Endodermal cell (in vitro differentiated cells): ENCODE results near the gene ITGA2B. TPM values are rescaled to one million over a fixed set of nuclear protein-coding genes. Genes with fewer than 3 reads are reported as not detected.

ENCODE experiments used
- DNase-seq: peaks from one replicate; pipeline ENCODE4 v3.0.0-alpha.2; 2017
- H3K27ac ChIP-seq: 2 replicates; pipeline ENCODE4 v1.5.1; 2013; ENCODE audit warnings: mild to moderate bottlenecking, low read depth, low read length, moderate library complexity
- H3K27me3 ChIP-seq: 2 replicates; pipeline ENCODE4 v1.6.1; 2013; ENCODE audit warnings: mild to moderate bottlenecking, low read length, moderate library complexity; ENCODE audit not compliant: insufficient read depth, control insufficient read depth, poor library complexity, severe bottlenecking
- H3K36me3 ChIP-seq: 2 replicates; pipeline ENCODE4 v1.7.0; 2013; ENCODE audit warnings: mild to moderate bottlenecking, low read length, moderate library complexity; ENCODE audit not compliant: control insufficient read depth, insufficient read depth
- H3K4me1 ChIP-seq: one replicate; pipeline ENCODE4 v1.7.0; 2013; ENCODE audit warnings: low read length; ENCODE audit not compliant: control insufficient read depth, insufficient read depth
- H3K4me3 ChIP-seq: 2 replicates; pipeline ENCODE4 v1.5.1; 2013; ENCODE audit warnings: mild to moderate bottlenecking, low read length, moderate library complexity
- H3K9ac ChIP-seq: 2 replicates; pipeline ENCODE4 v1.6.1; 2013; ENCODE audit warnings: mild to moderate bottlenecking, low read length, moderate library complexity; ENCODE audit not compliant: poor library complexity, severe bottlenecking; ENCODE audit errors: extremely low read depth
- H3K9me3 ChIP-seq: 2 replicates; pipeline ENCODE4 v1.6.1; 2013; ENCODE audit warnings: mild to moderate bottlenecking, low read length, moderate library complexity; ENCODE audit not compliant: control insufficient read depth
- H3K27ac Mint-ChIP-seq: 2 replicates; pipeline ENCODE4 v1.8.0; 2020; ENCODE audit warnings: mixed read lengths
- H3K27me3 Mint-ChIP-seq: 2 replicates; pipeline ENCODE4 v1.8.0; 2021; ENCODE audit warnings: mild to moderate bottlenecking, mixed read lengths; ENCODE audit not compliant: insufficient read depth
- H3K36me3 Mint-ChIP-seq: 2 replicates; pipeline ENCODE4 v1.8.0; 2020; ENCODE audit warnings: low read depth, mixed read lengths
- H3K4me1 Mint-ChIP-seq: 2 replicates; pipeline ENCODE4 v1.8.0; 2020; ENCODE audit warnings: mixed read lengths
- H3K4me3 Mint-ChIP-seq: 2 replicates; pipeline ENCODE4 v1.8.0; 2020; ENCODE audit warnings: mild to moderate bottlenecking, moderate library complexity, mixed read lengths
- H3K9me3 Mint-ChIP-seq: 2 replicates; pipeline ENCODE4 v1.8.0; 2020; ENCODE audit warnings: mild to moderate bottlenecking, mixed read lengths
- WGBS, 2 experiments: methylation state at CpG; one replicate each; pipeline versions ENCODE4 v1.1.5 to v1.1.7; 2013; ENCODE audit warnings: missing lambda C conversion rate in 2 of 2, mixed read lengths in 1 of 2; ENCODE audit not compliant: insufficient coverage in 1 of 2, insufficient read length in 1 of 2; 5-methylcytosine and 5-hydroxymethylcytosine counted together
- total RNA-seq, 2 donors: library from RNA; stranded (reverse); fragmentation: NEBNext Ultra II Directional in 1 of 2; extraction: Animal tissue kit (Norgen Biotek cat#: 25700) in 1 of 2; gene quantifications; 2 replicates in 1 of 2; 3 replicates in 1 of 2; pipeline ENCODE4 v1.2.1, GENCODE V29; 2021
- TF ChIP-seq, protein P1 (sequence below): fragments of 200-600 bp; sonication (generic); conservative IDR thresholded peaks from 2 replicates; pipeline ENCODE4 v1.5.0; 2021; ENCODE audit warnings: antibody characterized with exemption, mild to moderate bottlenecking

Gene ITGA2B
- total RNA-seq, 2 donors from 2014 or later = 5.2 to 8.5 TPM

DNA sequence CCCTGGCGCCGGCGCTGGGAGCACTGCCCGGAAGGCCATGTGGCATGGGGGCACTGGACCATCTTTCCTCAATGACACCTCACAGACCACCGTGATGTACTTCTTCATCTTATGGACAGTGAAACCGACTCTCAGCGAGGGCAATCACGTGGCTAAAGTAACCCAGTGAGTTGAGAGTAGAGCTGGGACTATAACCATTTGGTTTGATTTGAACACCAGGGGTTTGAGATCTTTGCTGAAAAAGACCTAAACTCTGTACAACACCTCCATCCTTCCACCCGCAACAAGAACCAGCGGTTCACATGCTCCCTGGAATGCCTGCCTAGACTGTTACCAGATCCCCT is 3.3 kb downstream of the ITGA2B start:
- TF ChIP-seq, protein P1, sequence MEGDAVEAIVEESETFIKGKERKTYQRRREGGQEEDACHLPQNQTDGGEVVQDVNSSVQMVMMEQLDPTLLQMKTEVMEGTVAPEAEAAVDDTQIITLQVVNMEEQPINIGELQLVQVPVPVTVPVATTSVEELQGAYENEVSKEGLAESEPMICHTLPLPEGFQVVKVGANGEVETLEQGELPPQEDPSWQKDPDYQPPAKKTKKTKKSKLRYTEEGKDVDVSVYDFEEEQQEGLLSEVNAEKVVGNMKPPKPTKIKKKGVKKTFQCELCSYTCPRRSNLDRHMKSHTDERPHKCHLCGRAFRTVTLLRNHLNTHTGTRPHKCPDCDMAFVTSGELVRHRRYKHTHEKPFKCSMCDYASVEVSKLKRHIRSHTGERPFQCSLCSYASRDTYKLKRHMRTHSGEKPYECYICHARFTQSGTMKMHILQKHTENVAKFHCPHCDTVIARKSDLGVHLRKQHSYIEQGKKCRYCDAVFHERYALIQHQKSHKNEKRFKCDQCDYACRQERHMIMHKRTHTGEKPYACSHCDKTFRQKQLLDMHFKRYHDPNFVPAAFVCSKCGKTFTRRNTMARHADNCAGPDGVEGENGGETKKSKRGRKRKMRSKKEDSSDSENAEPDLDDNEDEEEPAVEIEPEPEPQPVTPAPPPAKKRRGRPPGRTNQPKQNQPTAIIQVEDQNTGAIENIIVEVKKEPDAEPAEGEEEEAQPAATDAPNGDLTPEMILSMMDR = no peak
- Mint-ChIP-seq H3K9me3 (no peaks in the 10 kb centered on the region), H3K27me3 (peaks cover 61% of the 10 kb centered on the region), H3K36me3 (no peaks in the 10 kb centered on the region), H3K27ac (no peak overlapping the region), H3K4me3 (peak overlapping the region; percentile 58), H3K4me1 (peaks cover 12% of the 10 kb centered on the region)
- H3K4me1 ChIP-seq = peaks cover 3% of the 10 kb centered on the region
- H3K27ac ChIP-seq = no peak overlapping the region
- H3K9ac ChIP-seq = no peak overlapping the region
- WGBS, 2 experiments = 74 to 88% methylated on average over 8 to 10 of the region's 10 CpGs
- peak overlapping the region; percentile 77 for H3K4me3 ChIP-seq
- peaks cover 29% of the 10 kb centered on the region for H3K27me3 ChIP-seq
- H3K36me3 ChIP-seq = no peaks in the 10 kb centered on the region
- no peaks in the 10 kb centered on the region for H3K9me3 ChIP-seq
- DNase-seq = no peak

DNA sequence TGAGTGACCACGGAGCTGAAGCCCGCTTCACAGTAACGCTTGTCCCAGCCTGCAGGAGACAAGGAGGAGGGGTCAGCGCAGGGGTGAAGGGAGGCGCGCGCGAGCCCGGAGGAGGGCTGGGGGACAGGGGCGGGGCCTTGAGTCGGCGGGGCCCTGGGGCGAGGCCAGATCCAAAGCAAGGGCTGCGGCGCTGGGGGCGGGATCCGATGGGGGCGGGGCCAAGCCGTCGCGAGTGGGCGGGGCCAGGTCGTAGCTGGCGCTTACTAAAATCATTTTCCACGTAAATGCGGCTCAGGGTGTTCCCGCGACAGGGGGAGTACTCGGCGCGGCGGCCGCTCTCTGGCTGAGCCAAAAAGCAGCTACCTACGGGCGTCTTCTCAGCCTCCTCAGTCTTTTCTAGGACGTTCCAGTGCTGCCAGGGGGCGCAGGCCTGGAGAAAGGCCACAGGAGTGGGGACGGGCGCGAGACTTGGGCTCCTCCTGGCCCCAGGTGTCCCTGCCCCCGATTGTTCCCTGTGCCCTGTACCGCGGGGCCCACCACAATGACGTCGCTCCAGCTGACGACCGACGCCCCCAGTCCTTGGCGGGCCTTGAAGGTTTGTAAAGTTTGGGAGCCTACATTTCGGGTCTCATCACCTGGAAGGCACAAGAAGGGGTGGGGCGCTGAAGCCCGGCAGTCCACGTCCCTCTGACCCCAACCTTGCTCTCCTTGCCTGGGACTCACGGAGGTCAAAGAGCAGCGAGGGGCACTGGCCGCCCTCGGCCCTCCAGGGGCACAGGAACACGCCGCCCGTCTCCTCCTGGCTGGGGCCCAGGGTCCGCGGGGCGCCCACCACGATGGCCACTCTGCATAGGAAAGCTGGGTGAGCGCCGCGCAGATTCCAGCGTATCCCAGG is 3.9 kb downstream of the ITGA2B start:
- Mint-ChIP-seq H3K27me3 (peaks cover 61% of the 10 kb centered on the region), H3K9me3 (no peaks in the 10 kb centered on the region), H3K27ac (no peak overlapping the region), H3K4me3 (peak overlapping the region; percentile 58), H3K36me3 (no peaks in the 10 kb centered on the region), H3K4me1 (peaks cover 12% of the 10 kb centered on the region)
- H3K9me3 ChIP-seq = no peaks in the 10 kb centered on the region
- H3K9ac ChIP-seq = peak overlapping the region; percentile 20
- DNase-seq = peak; percentile 100
- no peak overlapping the region for H3K27ac ChIP-seq
- peaks cover 29% of the 10 kb centered on the region for H3K27me3 ChIP-seq
- H3K4me3 ChIP-seq = peak overlapping the region; percentile 77
- H3K36me3 ChIP-seq = no peaks in the 10 kb centered on the region
- 21 to 30% methylated on average over 35 to 68 of the region's 68 CpGs for WGBS, 2 experiments
- H3K4me1 ChIP-seq = peaks cover 3% of the 10 kb centered on the region
- TF ChIP-seq, protein P1 = peak; percentile 62

- H3K4me1 Mint-ChIP-seq = peaks cover 12% of the 10 kb centered on the region
- DNase-seq = peak; percentile 86
Observed at GRCh38 chr17:44384823-44385286, 4.6 kb downstream of the ITGA2B start.

More at GRCh38 chr17:44384823-44385286, 4.6 kb downstream of the ITGA2B start:
- H3K9me3 ChIP-seq = no peaks in the 10 kb centered on the region
- peaks cover 61% of the 10 kb centered on the region for H3K27me3 Mint-ChIP-seq
- H3K9me3 Mint-ChIP-seq = no peaks in the 10 kb centered on the region
- H3K36me3 ChIP-seq = no peaks in the 10 kb centered on the region
- WGBS, 2 experiments = 7 to 10% methylated on average over 16 to 26 of the region's 26 CpGs
- H3K4me3 ChIP-seq = peak overlapping the region; percentile 77
- TF ChIP-seq, protein P1 = no peak
- H3K27ac ChIP-seq = no peak overlapping the region
- peaks cover 29% of the 10 kb centered on the region for H3K27me3 ChIP-seq
- peak overlapping the region; percentile 58 for H3K4me3 Mint-ChIP-seq
- H3K4me1 ChIP-seq = peaks cover 3% of the 10 kb centered on the region
- no peak overlapping the region for H3K27ac Mint-ChIP-seq
- no peak overlapping the region for H3K9ac ChIP-seq
- H3K36me3 Mint-ChIP-seq = no peaks in the 10 kb centered on the region
